Lower lobe of right lung (tissue), 2 donors: ENCODE results near the gene OR9I1. TPM values are rescaled to one million over a fixed set of nuclear protein-coding genes. Genes with fewer than 3 reads are reported as not detected.

ENCODE experiments used
- ATAC-seq, 2 donors: fragments of 200-7000 bp; cut with Tn5 transposase; one replicate each; pipeline ENCODE4 v1.9.1; 2020 to 2022; ENCODE audit warnings: mild to moderate bottlenecking in 2 of 2, moderate library complexity in 2 of 2
- DNase-seq: peaks from one replicate; pipeline ENCODE4 v3.0.0-alpha.2; 2020
- H3K27ac ChIP-seq: fragments of 200-600 bp; one replicate; pipeline ENCODE4 v1.8.0; 2022
- H3K27me3 ChIP-seq: fragments of 200-600 bp; one replicate; pipeline ENCODE4 v1.8.0; 2022; ENCODE audit warnings: low read depth
- H3K36me3 ChIP-seq: fragments of 200-600 bp; one replicate; pipeline ENCODE4 v1.8.0; 2022; ENCODE audit warnings: mild to moderate bottlenecking
- H3K4me1 ChIP-seq: fragments of 200-600 bp; one replicate; pipeline ENCODE4 v1.8.0; 2022
- H3K4me3 ChIP-seq: fragments of 200-600 bp; one replicate; pipeline ENCODE4 v1.8.0; 2022; ENCODE audit warnings: mild to moderate bottlenecking
- H3K9me3 ChIP-seq: fragments of 200-600 bp; one replicate; pipeline ENCODE4 v1.8.0; 2022
- intact Hi-C: fragments of 100-400 bp; cut with DNase I; formaldehyde crosslinking; loops from one replicate; pipeline ENCODE4 v1.11.0; 2022
- total RNA-seq: library from RNA; stranded (reverse); fragmentation: NEBNext Ultra II Directional; extraction: Animal tissue kit (Norgen Biotek cat#: 25700); gene quantifications from one replicate; pipeline ENCODE4 v1.2.1, GENCODE V29; 2021
- TF ChIP-seq, protein P1 (sequence below): fragments of 200-600 bp; IDR thresholded peaks from one replicate; pipeline ENCODE4 v1.8.0; 2022; ENCODE audit warnings: antibody characterized with exemption, mild to moderate bottlenecking
- donor health status: DM: no; HTN: yes; CAD: no; lungs with severe emphysema.

OR9I1 gene
- total RNA-seq, 1 donor from 2014 or later, result not detected

DNA sequence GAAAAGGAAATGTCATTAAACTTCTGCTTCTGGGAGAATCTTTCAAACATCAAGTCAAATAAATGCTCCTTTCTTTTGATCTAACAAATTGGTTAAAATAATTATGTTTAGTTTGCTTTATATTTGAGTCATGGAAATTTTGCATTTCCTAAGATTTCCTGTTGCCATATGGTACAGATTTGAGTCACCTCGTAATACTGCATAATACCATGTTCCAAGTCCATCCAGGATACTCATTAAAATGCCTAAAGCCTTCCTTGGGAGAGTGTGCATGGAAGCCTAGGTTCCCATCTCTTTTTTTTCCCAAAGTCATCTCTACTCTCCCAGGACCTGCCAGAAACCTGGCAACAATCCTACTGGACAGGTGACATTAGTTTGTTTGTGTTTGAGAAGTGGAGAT is 4.2 kb downstream of the OR9I1 start:
- H3K36me3 ChIP-seq, result no peaks in the 10 kb centered on the region
- DNase-seq (no peak), ATAC-seq (no peak)
- H3K9me3 ChIP-seq, result no peaks in the 10 kb centered on the region
- intact Hi-C loops, result no loop called here
- H3K27me3 ChIP-seq, result no peaks in the 10 kb centered on the region
- TF ChIP-seq, protein P1, sequence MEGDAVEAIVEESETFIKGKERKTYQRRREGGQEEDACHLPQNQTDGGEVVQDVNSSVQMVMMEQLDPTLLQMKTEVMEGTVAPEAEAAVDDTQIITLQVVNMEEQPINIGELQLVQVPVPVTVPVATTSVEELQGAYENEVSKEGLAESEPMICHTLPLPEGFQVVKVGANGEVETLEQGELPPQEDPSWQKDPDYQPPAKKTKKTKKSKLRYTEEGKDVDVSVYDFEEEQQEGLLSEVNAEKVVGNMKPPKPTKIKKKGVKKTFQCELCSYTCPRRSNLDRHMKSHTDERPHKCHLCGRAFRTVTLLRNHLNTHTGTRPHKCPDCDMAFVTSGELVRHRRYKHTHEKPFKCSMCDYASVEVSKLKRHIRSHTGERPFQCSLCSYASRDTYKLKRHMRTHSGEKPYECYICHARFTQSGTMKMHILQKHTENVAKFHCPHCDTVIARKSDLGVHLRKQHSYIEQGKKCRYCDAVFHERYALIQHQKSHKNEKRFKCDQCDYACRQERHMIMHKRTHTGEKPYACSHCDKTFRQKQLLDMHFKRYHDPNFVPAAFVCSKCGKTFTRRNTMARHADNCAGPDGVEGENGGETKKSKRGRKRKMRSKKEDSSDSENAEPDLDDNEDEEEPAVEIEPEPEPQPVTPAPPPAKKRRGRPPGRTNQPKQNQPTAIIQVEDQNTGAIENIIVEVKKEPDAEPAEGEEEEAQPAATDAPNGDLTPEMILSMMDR, result no peak
- no peak overlapping the region for H3K4me3 ChIP-seq
- no peak overlapping the region for H3K27ac ChIP-seq
- H3K4me1 ChIP-seq, result no peaks in the 10 kb centered on the region

DNA sequence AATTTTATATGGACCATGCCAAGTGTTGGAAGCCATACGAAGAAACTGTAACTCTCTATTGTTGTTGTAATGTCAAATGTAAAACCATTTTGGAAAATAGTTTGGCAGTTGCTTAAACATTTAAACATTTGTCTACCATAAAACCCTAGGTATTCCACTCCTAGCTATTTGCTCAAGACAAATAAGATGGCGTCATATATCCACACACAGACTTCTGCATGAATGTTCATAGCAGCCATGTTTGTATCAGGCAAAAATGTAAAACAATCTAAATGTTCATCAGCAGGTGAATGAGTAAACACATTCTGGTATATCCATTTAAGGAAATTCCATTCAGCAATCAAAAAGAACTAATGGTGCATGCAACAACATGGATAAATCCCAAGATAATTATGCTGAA is 27.9 kb downstream of the OR9I1 start:
- H3K4me1 ChIP-seq, result no peaks in the 10 kb centered on the region
- intact Hi-C loops, result no loop called here
- DNase-seq (no peak), ATAC-seq (no peak)
- H3K36me3 ChIP-seq, result no peaks in the 10 kb centered on the region
- no peak overlapping the region for H3K27ac ChIP-seq
- no peaks in the 10 kb centered on the region for H3K27me3 ChIP-seq
- TF ChIP-seq, protein P1, result no peak
- H3K4me3 ChIP-seq, result no peak overlapping the region
- peaks cover 6% of the 10 kb centered on the region for H3K9me3 ChIP-seq

DNA sequence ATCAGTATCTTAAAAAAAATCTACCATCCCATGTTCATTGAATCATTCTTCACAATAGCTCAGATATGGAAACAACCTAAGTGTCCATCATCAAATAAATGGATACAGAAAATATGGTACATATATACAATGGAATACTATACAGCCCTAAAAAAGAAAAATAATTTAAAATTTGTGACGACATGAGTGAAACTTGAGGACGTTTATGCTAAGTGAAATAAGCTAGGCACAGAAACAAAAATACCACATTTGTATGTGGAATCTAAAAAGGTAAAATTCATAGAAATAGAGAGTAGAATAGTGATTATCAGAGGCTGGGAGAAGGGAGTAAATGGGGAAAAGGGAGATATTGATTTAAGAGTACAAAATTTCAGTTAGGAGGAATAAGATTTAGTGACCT is 38.8 kb downstream of the OR9I1 start:
- intact Hi-C loops, result no loop called here
- TF ChIP-seq, protein P1, result no peak
- ATAC-seq, result no peak
- no peak overlapping the region for H3K4me3 ChIP-seq
- no peaks in the 10 kb centered on the region for H3K4me1 ChIP-seq
- no peaks in the 10 kb centered on the region for H3K36me3 ChIP-seq
- peaks cover 3% of the 10 kb centered on the region for H3K9me3 ChIP-seq
- no peaks in the 10 kb centered on the region for H3K27me3 ChIP-seq
- no peak for DNase-seq
- no peak overlapping the region for H3K27ac ChIP-seq

DNA sequence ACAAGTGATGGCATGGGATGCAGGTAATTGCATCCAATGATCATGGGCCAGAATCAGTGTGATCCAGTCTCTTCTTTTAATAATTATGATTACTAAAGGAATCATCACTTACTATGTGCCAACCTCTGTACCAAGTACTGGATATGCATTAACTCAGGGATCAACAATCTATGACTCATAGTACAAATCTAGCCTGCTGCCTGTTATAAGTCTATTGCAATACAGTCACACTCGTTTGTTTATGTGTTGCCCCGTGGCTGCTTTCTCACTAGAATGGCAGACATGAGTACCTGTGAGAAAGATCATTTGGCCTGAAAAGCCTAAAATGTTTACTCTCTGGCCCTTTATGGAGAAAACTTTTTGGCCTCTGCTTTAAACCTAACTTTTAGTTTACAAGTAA is 49.5 kb downstream of the OR9I1 start:
- TF ChIP-seq, protein P1, result no peak
- DNase-seq (no peak), ATAC-seq (no peak)
- H3K27ac ChIP-seq, result no peak overlapping the region
- no peaks in the 10 kb centered on the region for H3K36me3 ChIP-seq
- intact Hi-C loops, result no loop called here
- no peaks in the 10 kb centered on the region for H3K9me3 ChIP-seq
- H3K4me3 ChIP-seq, result no peak overlapping the region
- H3K4me1 ChIP-seq, result no peaks in the 10 kb centered on the region
- no peaks in the 10 kb centered on the region for H3K27me3 ChIP-seq

DNA sequence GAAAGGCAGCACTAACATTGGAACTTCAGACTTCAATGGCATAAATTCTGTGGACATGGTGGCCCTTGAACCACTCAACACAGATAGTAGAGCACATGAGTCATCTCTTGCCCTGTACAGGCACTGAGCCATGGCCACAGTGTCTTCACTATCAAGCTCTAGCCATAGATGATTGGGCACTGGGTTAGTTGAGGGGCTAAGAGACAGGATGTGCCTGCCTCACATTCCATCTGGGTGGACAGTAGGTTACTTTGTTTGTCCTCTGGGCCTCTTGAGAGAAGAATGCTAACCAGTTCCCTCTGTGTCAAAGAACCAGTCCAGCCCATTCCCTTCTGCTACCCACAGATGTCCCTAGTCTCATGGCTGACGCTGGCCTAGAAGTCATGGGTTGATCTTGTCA is 54.7 kb downstream of the OR9I1 start:
- Histone ChIP-seq H3K4me3 (no peak overlapping the region), H3K4me1 (no peaks in the 10 kb centered on the region), H3K36me3 (no peaks in the 10 kb centered on the region), H3K9me3 (no peaks in the 10 kb centered on the region), H3K27ac (no peak overlapping the region), H3K27me3 (no peaks in the 10 kb centered on the region)
- intact Hi-C loops, result no loop called here
- TF ChIP-seq, protein P1, result no peak
- ATAC-seq (no peak), DNase-seq (no peak)

DNA sequence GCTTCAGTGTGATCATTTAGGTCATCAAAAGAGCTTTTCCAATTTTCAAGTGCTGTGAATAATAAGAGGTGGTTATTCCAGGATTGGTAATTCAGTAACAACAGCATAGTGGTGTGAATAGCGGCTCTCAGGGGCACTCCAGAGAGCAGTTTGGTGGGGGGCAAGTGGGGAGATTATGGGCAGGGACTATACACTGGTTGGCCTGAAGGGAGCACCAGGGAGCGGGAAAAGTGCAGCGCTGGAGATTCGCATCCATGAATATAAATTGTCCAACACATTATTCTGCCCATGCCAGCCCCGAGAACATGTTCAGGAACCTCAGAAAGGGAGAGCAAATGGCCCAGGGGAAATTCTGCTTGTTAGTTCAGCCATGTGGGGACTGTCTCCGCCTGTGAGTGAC is 56.7 kb downstream of the OR9I1 start:
- Histone ChIP-seq H3K27ac (no peak overlapping the region), H3K36me3 (no peaks in the 10 kb centered on the region), H3K4me1 (no peaks in the 10 kb centered on the region), H3K4me3 (no peak overlapping the region), H3K27me3 (no peaks in the 10 kb centered on the region), H3K9me3 (no peaks in the 10 kb centered on the region)
- DNase-seq, result no peak
- TF ChIP-seq, protein P1, result no peak
- no peak for ATAC-seq
- intact Hi-C loops, result no loop called here
